ENCODE data around the gene PSD2.

The PSD2 gene

GRCh38 chr5:139809331-139809810 is 13.8 kb downstream of the PSD2 start:
- Histone ChIP-seq H4K91ac (ENCODE audit: low read length) (no peak overlapping the region), H3K9me3 (ENCODE audit: control insufficient read depth, low read length) (no peaks in the 10 kb centered on the region), H3K27ac (ENCODE audit: low read length, poor library complexity, severe bottlenecking) (no peak overlapping the region), H3K9ac (ENCODE audit: low read length) (no peak overlapping the region), H2BK120ac (ENCODE audit: low read depth, low read length) (no peak overlapping the region), H3K36me3 (ENCODE audit: control insufficient read depth in 1 of 2, insufficient read depth in 2 of 2, low read depth in 1 of 2, low read length in 2 of 2) (no peaks in the 10 kb centered on the region), H3K79me1 (replicated peaks; ENCODE audit: low read length, poor library complexity, severe bottlenecking) (no peaks in the 10 kb centered on the region), H2AFZ (ENCODE audit: low read depth, low read length) (no peak overlapping the region), H4K8ac (ENCODE audit: low read length) (no peak overlapping the region), H3K14ac (ENCODE audit: low read length in 2 of 2) (no peak overlapping the region), H3K27me3 (ENCODE audit: control insufficient read depth in 1 of 2, insufficient read depth in 1 of 2, low read length in 2 of 2) (peaks cover 79 to 93% of the 10 kb centered on the region in 2 experiments), H2BK5ac (ENCODE audit: low read depth, low read length, poor library complexity, severe bottlenecking) (no peak overlapping the region), H3K18ac (ENCODE audit: low read depth in 1 of 2, low read length in 2 of 2) (no peak overlapping the region), H2BK12ac (ENCODE audit: low read length in 2 of 2) (no peak overlapping the region), H2AK5ac (ENCODE audit: low read length, severe bottlenecking) (no peak overlapping the region), H3K4me1 (ENCODE audit: control insufficient read depth, insufficient read depth, low read depth, low read length) (no peaks in the 10 kb centered on the region), H3K4me3 (ENCODE audit: insufficient read depth in 1 of 2, low read depth in 1 of 2, low read length in 2 of 2) (no peak overlapping the region), H3K4ac (ENCODE audit: low read depth in 1 of 2, low read length in 2 of 2) (no peak overlapping the region), H2BK15ac (ENCODE audit: low read depth, poor library complexity, severe bottlenecking) (no peak overlapping the region), H3K4me2 (ENCODE audit: low read length, poor library complexity, severe bottlenecking) (no peak overlapping the region), H3K23ac (ENCODE audit: low read length in 2 of 2) (no peak overlapping the region)
- DNase-seq: no peak
- 83% methylated on average over 11 of the region's 11 CpGs for WGBS

GRCh38 chr5:139810341-139811273 is 15.0 kb downstream of the PSD2 start:
- Histone ChIP-seq H2AFZ (ENCODE audit: low read depth, low read length) (no peak overlapping the region), H3K9ac (ENCODE audit: low read length) (no peak overlapping the region), H3K27ac (ENCODE audit: low read length, poor library complexity, severe bottlenecking) (no peak overlapping the region), H2BK120ac (ENCODE audit: low read depth, low read length) (no peak overlapping the region), H2BK12ac (ENCODE audit: low read length in 2 of 2) (no peak overlapping the region), H3K4me1 (ENCODE audit: control insufficient read depth, insufficient read depth, low read depth, low read length) (no peaks in the 10 kb centered on the region), H2BK15ac (ENCODE audit: low read depth, poor library complexity, severe bottlenecking) (no peak overlapping the region), H3K4ac (ENCODE audit: low read depth in 1 of 2, low read length in 2 of 2) (no peak overlapping the region), H3K4me2 (ENCODE audit: low read length, poor library complexity, severe bottlenecking) (no peak overlapping the region), H4K91ac (ENCODE audit: low read length) (no peak overlapping the region), H3K4me3 (ENCODE audit: insufficient read depth in 1 of 2, low read depth in 1 of 2, low read length in 2 of 2) (no peak overlapping the region), H3K79me1 (replicated peaks; ENCODE audit: low read length, poor library complexity, severe bottlenecking) (no peaks in the 10 kb centered on the region), H2BK5ac (ENCODE audit: low read depth, low read length, poor library complexity, severe bottlenecking) (no peak overlapping the region), H3K36me3 (ENCODE audit: control insufficient read depth in 1 of 2, insufficient read depth in 2 of 2, low read depth in 1 of 2, low read length in 2 of 2) (no peaks in the 10 kb centered on the region), H3K27me3 (ENCODE audit: control insufficient read depth in 1 of 2, insufficient read depth in 1 of 2, low read length in 2 of 2) (peaks cover 79 to 92% of the 10 kb centered on the region in 2 experiments), H3K9me3 (ENCODE audit: control insufficient read depth, low read length) (no peaks in the 10 kb centered on the region), H3K18ac (ENCODE audit: low read depth in 1 of 2, low read length in 2 of 2) (no peak overlapping the region), H3K14ac (ENCODE audit: low read length in 2 of 2) (no peak overlapping the region), H4K8ac (ENCODE audit: low read length) (no peak overlapping the region), H2AK5ac (ENCODE audit: low read length, severe bottlenecking) (no peak overlapping the region), H3K23ac (ENCODE audit: low read length in 2 of 2) (no peak overlapping the region)
- 67% methylated on average over 8 of the region's 8 CpGs for WGBS
- DNase-seq: no peak

GRCh38 chr5:139811274-139811607 is 15.6 kb downstream of the PSD2 start:
- Histone ChIP-seq H4K91ac (ENCODE audit: low read length) (no peak overlapping the region), H3K4me3 (ENCODE audit: insufficient read depth in 1 of 2, low read depth in 1 of 2, low read length in 2 of 2) (no peak overlapping the region), H3K4ac (ENCODE audit: low read depth in 1 of 2, low read length in 2 of 2) (no peak overlapping the region), H3K79me1 (replicated peaks; ENCODE audit: low read length, poor library complexity, severe bottlenecking) (no peaks in the 10 kb centered on the region), H3K9me3 (ENCODE audit: control insufficient read depth, low read length) (no peaks in the 10 kb centered on the region), H3K9ac (ENCODE audit: low read length) (no peak overlapping the region), H3K27me3 (ENCODE audit: control insufficient read depth in 1 of 2, insufficient read depth in 1 of 2, low read length in 2 of 2) (peaks cover 73 to 91% of the 10 kb centered on the region in 2 experiments), H2BK12ac (ENCODE audit: low read length in 2 of 2) (no peak overlapping the region), H3K18ac (ENCODE audit: low read depth in 1 of 2, low read length in 2 of 2) (no peak overlapping the region), H2BK5ac (ENCODE audit: low read depth, low read length, poor library complexity, severe bottlenecking) (no peak overlapping the region), H2AK5ac (ENCODE audit: low read length, severe bottlenecking) (no peak overlapping the region), H2BK120ac (ENCODE audit: low read depth, low read length) (no peak overlapping the region), H3K4me1 (ENCODE audit: control insufficient read depth, insufficient read depth, low read depth, low read length) (no peaks in the 10 kb centered on the region), H2BK15ac (ENCODE audit: low read depth, poor library complexity, severe bottlenecking) (no peak overlapping the region), H3K36me3 (ENCODE audit: control insufficient read depth in 1 of 2, insufficient read depth in 2 of 2, low read depth in 1 of 2, low read length in 2 of 2) (no peaks in the 10 kb centered on the region), H3K23ac (ENCODE audit: low read length in 2 of 2) (no peak overlapping the region), H4K8ac (ENCODE audit: low read length) (no peak overlapping the region), H3K14ac (ENCODE audit: low read length in 2 of 2) (no peak overlapping the region), H3K4me2 (ENCODE audit: low read length, poor library complexity, severe bottlenecking) (no peak overlapping the region), H3K27ac (ENCODE audit: low read length, poor library complexity, severe bottlenecking) (no peak overlapping the region), H2AFZ (ENCODE audit: low read depth, low read length) (no peak overlapping the region)
- no peak for DNase-seq
- 20% methylated on average over 2 of the region's 2 CpGs for WGBS

- no peak overlapping the region for H4K91ac ChIP-seq (ENCODE audit: low read length)
- H3K23ac ChIP-seq (ENCODE audit: low read length in 2 of 2): no peak overlapping the region
- H4K8ac ChIP-seq (ENCODE audit: low read length): no peak overlapping the region
- no peak overlapping the region for H2BK12ac ChIP-seq (ENCODE audit: low read length in 2 of 2)
- no peak overlapping the region for H3K27ac ChIP-seq (ENCODE audit: low read length, poor library complexity, severe bottlenecking)
- H3K18ac ChIP-seq (ENCODE audit: low read depth in 1 of 2, low read length in 2 of 2): no peak overlapping the region
- H3K4me3 ChIP-seq (ENCODE audit: insufficient read depth in 1 of 2, low read depth in 1 of 2, low read length in 2 of 2): no peak overlapping the region
- H3K4ac ChIP-seq (ENCODE audit: low read depth in 1 of 2, low read length in 2 of 2): no peak overlapping the region
- H3K14ac ChIP-seq (ENCODE audit: low read length in 2 of 2): no peak overlapping the region
- H3K4me1 ChIP-seq (ENCODE audit: control insufficient read depth, insufficient read depth, low read depth, low read length): no peaks in the 10 kb centered on the region
- H3K79me1 ChIP-seq (replicated peaks; ENCODE audit: low read length, poor library complexity, severe bottlenecking): no peaks in the 10 kb centered on the region
- DNase-seq: no peak
- no peak overlapping the region for H2BK5ac ChIP-seq (ENCODE audit: low read depth, low read length, poor library complexity, severe bottlenecking)
- H2AK5ac ChIP-seq (ENCODE audit: low read length, severe bottlenecking): no peak overlapping the region
- no peaks in the 10 kb centered on the region for H3K36me3 ChIP-seq (ENCODE audit: control insufficient read depth in 1 of 2, insufficient read depth in 2 of 2, low read depth in 1 of 2, low read length in 2 of 2)
- 86% methylated on average over 2 of the region's 5 CpGs for WGBS
- no peak overlapping the region for H2AFZ ChIP-seq (ENCODE audit: low read depth, low read length)
- peaks cover 73 to 90% of the 10 kb centered on the region in 2 experiments for H3K27me3 ChIP-seq (ENCODE audit: control insufficient read depth in 1 of 2, insufficient read depth in 1 of 2, low read length in 2 of 2)
- no peak overlapping the region for H3K4me2 ChIP-seq (ENCODE audit: low read length, poor library complexity, severe bottlenecking)
- H3K9ac ChIP-seq (ENCODE audit: low read length): no peak overlapping the region
- no peak overlapping the region for H2BK15ac ChIP-seq (ENCODE audit: low read depth, poor library complexity, severe bottlenecking)
- no peaks in the 10 kb centered on the region for H3K9me3 ChIP-seq (ENCODE audit: control insufficient read depth, low read length)
- no peak overlapping the region for H2BK120ac ChIP-seq (ENCODE audit: low read depth, low read length)
Observed at GRCh38 chr5:139812323-139812722, 16.7 kb downstream of the PSD2 start.
